Measurements from ENCODE around the gene CST9. TPM values are rescaled to one million over a fixed set of nuclear protein-coding genes. Genes with fewer than 3 reads are reported as not detected.

The CST9 gene
- polyA plus RNA-seq, 1 experiment: not detected

GRCh38 chr20:23652371-23652770 is 46.7 kb upstream of the CST9 start:
- ChIA-PET POLR2A (no interaction called here), CTCF (interaction anchor here (3.9 kb wide), 1 partner anchor 15 kb away, joined by 19 read pairs; no protein-coding TSS in a partner anchor)
- Histone ChIP-seq H3K36me3 (ENCODE audit: control insufficient read depth, insufficient read depth, low read length) (no peaks in the 10 kb centered on the region), H3K27me3 (ENCODE audit: control insufficient read depth, insufficient read depth, low read length) (no peaks in the 10 kb centered on the region; the same call in 1 of the 2 replicates), H3K4me3 (ENCODE audit: low read depth, low read length) (no peak overlapping the region)
- DNase-seq (ENCODE audit: low read depth): no peak
- TF ChIP-seq, protein P1, sequence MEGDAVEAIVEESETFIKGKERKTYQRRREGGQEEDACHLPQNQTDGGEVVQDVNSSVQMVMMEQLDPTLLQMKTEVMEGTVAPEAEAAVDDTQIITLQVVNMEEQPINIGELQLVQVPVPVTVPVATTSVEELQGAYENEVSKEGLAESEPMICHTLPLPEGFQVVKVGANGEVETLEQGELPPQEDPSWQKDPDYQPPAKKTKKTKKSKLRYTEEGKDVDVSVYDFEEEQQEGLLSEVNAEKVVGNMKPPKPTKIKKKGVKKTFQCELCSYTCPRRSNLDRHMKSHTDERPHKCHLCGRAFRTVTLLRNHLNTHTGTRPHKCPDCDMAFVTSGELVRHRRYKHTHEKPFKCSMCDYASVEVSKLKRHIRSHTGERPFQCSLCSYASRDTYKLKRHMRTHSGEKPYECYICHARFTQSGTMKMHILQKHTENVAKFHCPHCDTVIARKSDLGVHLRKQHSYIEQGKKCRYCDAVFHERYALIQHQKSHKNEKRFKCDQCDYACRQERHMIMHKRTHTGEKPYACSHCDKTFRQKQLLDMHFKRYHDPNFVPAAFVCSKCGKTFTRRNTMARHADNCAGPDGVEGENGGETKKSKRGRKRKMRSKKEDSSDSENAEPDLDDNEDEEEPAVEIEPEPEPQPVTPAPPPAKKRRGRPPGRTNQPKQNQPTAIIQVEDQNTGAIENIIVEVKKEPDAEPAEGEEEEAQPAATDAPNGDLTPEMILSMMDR (IDR thresholded peaks at IDR 0.05; ENCODE audit: insufficient read depth, low read depth, low read length): no peak

DNA sequence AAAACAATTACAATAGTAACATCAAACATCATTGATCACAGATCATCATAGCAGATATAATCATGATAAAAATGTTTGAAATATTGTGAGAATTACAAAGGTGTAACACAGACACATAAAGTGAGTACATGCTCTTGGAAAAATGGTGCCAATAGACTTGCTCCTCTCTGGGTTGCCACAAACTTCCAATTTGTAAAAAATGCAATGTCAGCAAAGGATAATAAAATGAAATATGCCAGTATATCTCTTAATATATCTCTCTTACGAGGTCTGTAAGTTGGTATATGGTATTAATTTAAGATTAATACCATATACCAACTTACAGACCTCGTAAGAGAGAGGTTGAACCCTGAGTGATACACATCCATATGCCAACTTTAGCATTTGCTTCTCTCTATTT is 45.4 kb upstream of the CST9 start:
- ChIA-PET CTCF (no interaction called here), POLR2A (no interaction called here)
- H3K4me3 ChIP-seq (ENCODE audit: low read depth, low read length): no peak overlapping the region
- no peaks in the 10 kb centered on the region for H3K36me3 ChIP-seq (ENCODE audit: control insufficient read depth, insufficient read depth, low read length)
- no peak for DNase-seq (ENCODE audit: low read depth)
- H3K27me3 ChIP-seq (ENCODE audit: control insufficient read depth, insufficient read depth, low read length): no peaks in the 10 kb centered on the region; the same call in 1 of the 2 replicates
- TF ChIP-seq, protein P1 (IDR thresholded peaks at IDR 0.05; ENCODE audit: insufficient read depth, low read depth, low read length): no peak

GRCh38 chr20:23649830-23650417 is 44.2 kb upstream of the CST9 start:
- Histone ChIP-seq H3K27me3 (ENCODE audit: control insufficient read depth, insufficient read depth, low read length) (no peaks in the 10 kb centered on the region; the same call in 1 of the 2 replicates), H3K36me3 (ENCODE audit: control insufficient read depth, insufficient read depth, low read length) (no peaks in the 10 kb centered on the region), H3K4me3 (ENCODE audit: low read depth, low read length) (no peak overlapping the region)
- DNase-seq (ENCODE audit: low read depth): no peak
- POLR2A ChIA-PET: no interaction called here
- CTCF ChIA-PET: no interaction called here
- TF ChIP-seq, protein P1 (IDR thresholded peaks at IDR 0.05; ENCODE audit: insufficient read depth, low read depth, low read length): no peak

GRCh38 chr20:23649242-23649641 is 43.5 kb upstream of the CST9 start:
- Histone ChIP-seq H3K27me3 (ENCODE audit: control insufficient read depth, insufficient read depth, low read length) (no peaks in the 10 kb centered on the region; the same call in 1 of the 2 replicates), H3K4me3 (ENCODE audit: low read depth, low read length) (no peak overlapping the region), H3K36me3 (ENCODE audit: control insufficient read depth, insufficient read depth, low read length) (no peaks in the 10 kb centered on the region)
- POLR2A ChIA-PET: no interaction called here
- CTCF ChIA-PET: no interaction called here
- DNase-seq (ENCODE audit: low read depth): no peak
- TF ChIP-seq, protein P1 (IDR thresholded peaks at IDR 0.05; ENCODE audit: insufficient read depth, low read depth, low read length): no peak

DNA sequence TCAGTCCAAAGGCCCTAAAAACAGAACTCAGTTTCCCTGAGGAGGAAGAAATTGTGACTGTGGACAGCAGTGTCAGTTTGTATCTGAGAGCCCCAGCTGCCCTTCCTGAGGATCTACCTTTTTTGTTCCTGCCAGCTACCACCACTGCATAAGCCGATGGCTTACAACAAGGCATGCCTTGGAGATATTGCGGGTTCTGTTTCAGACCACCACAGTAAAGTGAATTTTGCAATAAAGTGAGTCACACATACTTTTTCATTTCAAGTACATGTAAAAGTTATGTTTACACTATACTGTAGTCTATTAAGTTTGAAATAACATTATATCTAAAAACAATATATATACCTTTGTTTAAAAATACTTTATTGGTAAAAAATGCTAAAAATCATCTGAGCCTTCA is 41.6 kb upstream of the CST9 start:
- DNase-seq (ENCODE audit: low read depth): no peak
- ChIA-PET POLR2A (no interaction called here), CTCF (interaction anchor here (1.5 kb wide), 1 partner anchor 9 kb away, joined by 3 read pairs; no protein-coding TSS in a partner anchor)

More for the DNA sequence above, 41.6 kb upstream of the CST9 start:
- Histone ChIP-seq H3K4me3 (ENCODE audit: low read depth, low read length) (no peak overlapping the region), H3K27me3 (ENCODE audit: control insufficient read depth, insufficient read depth, low read length) (no peaks in the 10 kb centered on the region; the same call in 1 of the 2 replicates), H3K36me3 (ENCODE audit: control insufficient read depth, insufficient read depth, low read length) (no peaks in the 10 kb centered on the region)
- TF ChIP-seq, protein P1 (IDR thresholded peaks at IDR 0.05; ENCODE audit: insufficient read depth, low read depth, low read length): no peak

Data from BJ (cell line).